OCI-LY3 (cell line): ENCODE measurements around the gene EFEMP2.

Experiments used
- H2AFZ ChIP-seq: fragments of 200-600, 300-600 bp; shearing (Covaris generic); 2 replicates; pipeline ENCODE4 v1.6.0; 2014; ENCODE audit warnings: antibody characterized with exemption, low read depth, low read length
- H3K27ac ChIP-seq: fragments of 200-600, 300-600 bp; sonication (generic); 2 replicates; pipeline ENCODE4 v1.5.1; 2014; ENCODE audit warnings: mild to moderate bottlenecking, low read length, moderate library complexity, mixed read lengths
- H3K27me3 ChIP-seq: fragments of 200-600, 300-600 bp; sonication (generic); 2 replicates; pipeline ENCODE4 v1.6.1; 2014; ENCODE audit warnings: low read depth, low read length, mixed read lengths
- H3K36me3 ChIP-seq: fragments of 200-600, 300-600 bp; sonication (generic); replicated peaks from 2 replicates; pipeline ENCODE3; 2014; ENCODE audit warnings: low read depth, low read length, mixed read lengths
- H3K4me1 ChIP-seq: fragments of 300-600, 200-600 bp; sonication (generic); 2 replicates; pipeline ENCODE4 v1.6.1; 2014; ENCODE audit warnings: low read length, mixed read lengths
- H3K4me2 ChIP-seq: fragments of 200-600, 300-600 bp; sonication (generic); 2 replicates; pipeline ENCODE4 v1.6.1; 2014; ENCODE audit warnings: low read length, mixed read lengths
- H3K4me3 ChIP-seq: fragments of 300-600, 200-600 bp; sonication (generic); 2 replicates; pipeline ENCODE4 v1.5.1; 2014; ENCODE audit warnings: antibody characterized with exemption, mild to moderate bottlenecking, low read length, moderate library complexity
- H3K79me2 ChIP-seq: fragments of 300-600, 200-600 bp; shearing (Covaris generic); 2 replicates; pipeline ENCODE4 v1.6.1; 2014; ENCODE audit warnings: mild to moderate bottlenecking, low read length, mixed read lengths
- H3K9ac ChIP-seq: fragments of 300-600, 200-600 bp; shearing (Covaris generic); 2 replicates; pipeline ENCODE4 v1.6.0; 2014; ENCODE audit warnings: mild to moderate bottlenecking, low read length, moderate library complexity
- H3K9me3 ChIP-seq: fragments of 200-600, 300-600 bp; shearing (Covaris generic); 2 replicates; pipeline ENCODE4 v1.6.1; 2014; ENCODE audit warnings: low read length, mixed read lengths; ENCODE audit not compliant: insufficient read depth
- H4K20me1 ChIP-seq: fragments of 200-600, 300-600 bp; sonication (generic); 2 replicates; pipeline ENCODE4 v1.6.1; 2016; ENCODE audit warnings: low read length, mixed read lengths; ENCODE audit not compliant: insufficient read depth
- EZH2phosphoT487 ChIP-seq: fragments of 200-600 bp; shearing (Covaris generic); IDR thresholded peaks from 2 replicates; pipeline ENCODE4 v1.6.1; 2018; ENCODE audit warnings: antibody characterized with exemption, mixed run types, low read depth
- TF ChIP-seq, protein P1 (sequence below): fragments of 200-600, 300-600 bp; sonication (generic); IDR thresholded peaks from 2 replicates; pipeline ENCODE4 v1.5.1; 2014; ENCODE audit warnings: antibody characterized with exemption, low read length, low read depth

Gene EFEMP2

DNA sequence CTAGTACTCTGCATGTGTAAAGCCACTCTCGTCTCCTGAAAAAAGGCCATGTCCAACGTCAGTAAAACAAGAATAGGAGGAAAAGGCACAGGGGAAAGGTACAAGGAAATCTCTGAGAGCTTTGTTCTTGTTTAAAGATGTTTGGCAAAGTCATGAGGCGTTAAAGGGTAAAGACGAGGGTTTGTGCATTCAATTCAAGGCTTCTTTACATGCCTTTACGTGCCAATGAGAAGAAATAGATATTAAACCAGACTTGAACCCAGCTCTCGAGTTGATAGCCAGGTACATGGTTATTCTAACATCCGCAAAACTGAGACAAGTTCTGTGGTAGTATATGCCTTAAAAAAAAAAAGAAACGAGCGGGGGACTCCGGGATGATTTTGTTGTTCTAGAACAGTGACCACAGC lies 13.9 kb downstream of the EFEMP2 start:
- no peaks in the 10 kb centered on the region for H3K27me3 ChIP-seq
- peak overlapping the region; percentile 85 for H3K4me3 ChIP-seq
- peaks cover 57% of the 10 kb centered on the region for H3K36me3 ChIP-seq
- H3K4me2 ChIP-seq, result peak overlapping the region; percentile 94
- peak overlapping the region; percentile 94 for H3K9ac ChIP-seq
- H3K79me2 ChIP-seq, result peaks cover 64% of the 10 kb centered on the region
- H2AFZ ChIP-seq, result peak overlapping the region; percentile 52
- H3K9me3 ChIP-seq, result no peaks in the 10 kb centered on the region
- peak overlapping the region; percentile 92 for H3K27ac ChIP-seq
- H4K20me1 ChIP-seq, result peaks cover 38% of the 10 kb centered on the region
- H3K4me1 ChIP-seq, result peaks cover 20% of the 10 kb centered on the region
- TF ChIP-seq EZH2phosphoT487, result no peak
- TF ChIP-seq, protein P1, sequence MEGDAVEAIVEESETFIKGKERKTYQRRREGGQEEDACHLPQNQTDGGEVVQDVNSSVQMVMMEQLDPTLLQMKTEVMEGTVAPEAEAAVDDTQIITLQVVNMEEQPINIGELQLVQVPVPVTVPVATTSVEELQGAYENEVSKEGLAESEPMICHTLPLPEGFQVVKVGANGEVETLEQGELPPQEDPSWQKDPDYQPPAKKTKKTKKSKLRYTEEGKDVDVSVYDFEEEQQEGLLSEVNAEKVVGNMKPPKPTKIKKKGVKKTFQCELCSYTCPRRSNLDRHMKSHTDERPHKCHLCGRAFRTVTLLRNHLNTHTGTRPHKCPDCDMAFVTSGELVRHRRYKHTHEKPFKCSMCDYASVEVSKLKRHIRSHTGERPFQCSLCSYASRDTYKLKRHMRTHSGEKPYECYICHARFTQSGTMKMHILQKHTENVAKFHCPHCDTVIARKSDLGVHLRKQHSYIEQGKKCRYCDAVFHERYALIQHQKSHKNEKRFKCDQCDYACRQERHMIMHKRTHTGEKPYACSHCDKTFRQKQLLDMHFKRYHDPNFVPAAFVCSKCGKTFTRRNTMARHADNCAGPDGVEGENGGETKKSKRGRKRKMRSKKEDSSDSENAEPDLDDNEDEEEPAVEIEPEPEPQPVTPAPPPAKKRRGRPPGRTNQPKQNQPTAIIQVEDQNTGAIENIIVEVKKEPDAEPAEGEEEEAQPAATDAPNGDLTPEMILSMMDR, result no peak

DNA sequence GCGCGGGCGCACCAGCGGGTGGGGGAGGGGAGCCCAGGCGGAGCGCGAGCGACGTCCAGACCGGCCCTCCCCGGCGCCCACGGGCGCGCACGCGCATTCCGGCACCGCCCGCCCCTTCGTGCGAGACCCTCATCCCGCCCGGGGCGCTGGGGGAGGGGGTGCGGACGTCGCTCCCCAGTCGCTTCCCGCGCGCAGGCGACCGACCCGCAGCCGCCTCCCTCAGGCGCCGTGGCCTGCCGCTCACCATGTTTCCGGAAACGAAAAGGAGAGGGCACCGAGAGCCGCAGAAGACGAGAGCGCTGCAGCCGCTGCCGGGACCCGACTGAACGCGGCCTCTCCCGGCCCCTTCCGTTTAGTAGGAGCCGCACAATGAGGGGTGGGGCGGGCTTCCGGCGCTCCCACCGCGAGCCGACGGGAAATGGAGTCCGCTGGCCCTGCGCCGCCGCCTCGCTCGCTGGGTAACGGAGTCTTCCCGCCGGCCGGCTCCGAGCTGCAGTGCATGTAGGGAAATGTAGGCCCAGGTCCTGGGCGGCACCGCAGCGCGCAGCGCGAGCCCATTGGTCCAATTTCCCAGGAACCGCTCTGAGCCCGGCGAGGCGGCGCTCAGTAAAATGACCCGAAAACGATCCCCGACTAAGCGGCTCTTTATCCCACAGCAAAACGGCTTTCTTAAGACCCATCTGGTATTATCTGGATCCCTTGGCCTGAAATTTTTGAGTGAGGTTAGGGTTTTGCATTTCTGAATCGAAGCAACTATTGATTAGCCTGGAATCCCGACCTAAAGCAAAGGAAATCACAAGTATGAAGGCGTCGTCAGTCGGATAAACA lies 14.5 kb downstream of the EFEMP2 start, which contains the start of gene CFL1:
Gene CFL1, minus strand, starts transcription at position 328 of the 828 bp plus-strand sequence. Its CDS starts 81 bp downstream, at position 247.
- H3K4me1 ChIP-seq, result peaks cover 20% of the 10 kb centered on the region
- TF ChIP-seq, protein P1, result no peak
- no peak for TF ChIP-seq EZH2phosphoT487

DNA sequence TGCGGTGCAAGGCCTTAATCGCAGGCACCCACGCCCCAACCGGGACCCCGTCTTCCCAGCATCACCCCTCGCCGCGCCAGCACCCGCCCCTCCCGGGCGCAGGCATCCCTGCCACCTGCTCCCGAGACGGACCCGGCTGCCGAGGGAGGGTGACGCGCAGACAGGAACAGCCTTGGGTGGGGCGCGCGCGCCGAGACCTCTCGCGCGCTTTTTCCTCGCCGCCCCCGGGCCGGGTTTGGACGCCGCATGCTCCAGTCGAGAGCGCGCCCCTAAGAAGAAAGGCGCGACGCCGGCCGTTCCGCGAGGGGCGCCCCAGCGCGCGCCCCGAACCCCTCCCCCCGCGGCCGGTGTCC lies 15.1 kb downstream of the EFEMP2 start:
- H3K4me3 ChIP-seq, result peak overlapping the region; percentile 85
- no peak overlapping the region for H2AFZ ChIP-seq
- H3K27me3 ChIP-seq, result no peaks in the 10 kb centered on the region
- H3K4me1 ChIP-seq, result peaks cover 20% of the 10 kb centered on the region
- H3K4me2 ChIP-seq, result peak overlapping the region; percentile 85
- peak overlapping the region; percentile 87 for H3K27ac ChIP-seq
- H3K9me3 ChIP-seq, result no peaks in the 10 kb centered on the region
- H3K79me2 ChIP-seq, result peaks cover 63% of the 10 kb centered on the region
- H3K36me3 ChIP-seq, result peaks cover 57% of the 10 kb centered on the region
- H4K20me1 ChIP-seq, result peaks cover 44% of the 10 kb centered on the region
- TF ChIP-seq EZH2phosphoT487, result no peak
- TF ChIP-seq, protein P1, result no peak
- peak overlapping the region; percentile 97 for H3K9ac ChIP-seq

More for the DNA sequence above, 14.5 kb downstream of the EFEMP2 start, which contains the start of gene CFL1:
- no peaks in the 10 kb centered on the region for H3K9me3 ChIP-seq
- peak within 1 kb of the TSS; percentile 52 for H2AFZ ChIP-seq
- H3K27ac ChIP-seq, result peak within 1 kb of the TSS; percentile 92
- peaks cover 57% of the 10 kb centered on the region for H3K36me3 ChIP-seq
- peak within 1 kb of the TSS; percentile 94 for H3K4me2 ChIP-seq
- H3K9ac ChIP-seq, result peak within 1 kb of the TSS; percentile 97
- peak within 1 kb of the TSS; percentile 85 for H3K4me3 ChIP-seq
- H4K20me1 ChIP-seq, result peaks cover 44% of the 10 kb centered on the region
- H3K27me3 ChIP-seq, result no peaks in the 10 kb centered on the region
- peaks cover 64% of the 10 kb centered on the region for H3K79me2 ChIP-seq

DNA sequence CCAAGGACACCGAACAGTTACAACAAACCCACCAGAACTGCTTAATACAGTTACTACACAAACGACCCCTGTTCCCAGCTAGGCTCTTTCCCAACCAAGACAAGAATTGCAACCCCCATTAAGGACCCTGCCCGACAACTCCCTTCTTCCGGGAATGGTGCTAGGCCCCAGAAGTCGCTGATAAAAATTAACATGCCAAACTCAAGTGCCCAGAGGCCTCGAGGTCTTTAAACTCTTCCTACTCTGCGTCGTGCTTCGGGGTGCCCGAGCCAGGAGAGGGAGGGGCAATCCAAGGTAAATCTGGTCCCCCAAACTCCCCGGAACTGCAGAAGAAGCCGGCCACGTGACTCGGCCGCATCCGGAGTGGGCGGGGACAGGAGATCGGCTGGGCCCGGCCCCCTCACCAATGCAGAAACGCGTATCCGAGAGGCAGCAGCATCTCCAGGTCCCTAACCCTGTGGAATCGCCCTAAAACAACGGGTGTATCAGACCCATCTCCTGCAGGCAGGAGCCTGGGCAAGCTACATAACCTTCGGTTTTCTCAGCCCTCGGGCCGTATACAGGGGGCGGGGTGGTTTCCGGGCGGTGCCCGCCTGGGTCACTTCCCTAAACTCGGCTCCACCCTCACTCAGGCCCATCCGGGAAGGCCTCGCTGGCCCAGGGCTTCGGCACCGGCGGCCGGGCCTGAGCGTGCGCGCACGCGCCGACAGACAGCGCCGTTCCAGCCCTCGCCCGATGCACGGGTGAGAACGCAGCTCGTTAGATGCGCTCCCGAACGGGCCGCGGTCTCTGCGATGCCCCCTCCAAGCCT lies 15.7 kb downstream of the EFEMP2 start:
- H3K4me1 ChIP-seq, result peaks cover 19% of the 10 kb centered on the region
- H3K9me3 ChIP-seq, result no peaks in the 10 kb centered on the region
- peaks cover 57% of the 10 kb centered on the region for H3K79me2 ChIP-seq
- no peak overlapping the region for H2AFZ ChIP-seq
- TF ChIP-seq, protein P1, result no peak
- TF ChIP-seq EZH2phosphoT487, result no peak
- H3K27ac ChIP-seq, result peak overlapping the region; percentile 87
- peak overlapping the region; percentile 97 for H3K9ac ChIP-seq
- H3K4me2 ChIP-seq, result peak overlapping the region; percentile 85
- H3K27me3 ChIP-seq, result no peaks in the 10 kb centered on the region
- peaks cover 44% of the 10 kb centered on the region for H4K20me1 ChIP-seq
- peaks cover 57% of the 10 kb centered on the region for H3K36me3 ChIP-seq
- H3K4me3 ChIP-seq, result peak overlapping the region; percentile 85
